ENCODE data around the gene HIRA.
A peak's percentile ranks its signal among the peaks of the same experiment; 100 is the strongest.
"Not testable (repeated sequence)": the region's sequence is repeated elsewhere in the genome, so short reads cannot be mapped to it uniquely, and the experiment has no call there.

Gene HIRA

DNA sequence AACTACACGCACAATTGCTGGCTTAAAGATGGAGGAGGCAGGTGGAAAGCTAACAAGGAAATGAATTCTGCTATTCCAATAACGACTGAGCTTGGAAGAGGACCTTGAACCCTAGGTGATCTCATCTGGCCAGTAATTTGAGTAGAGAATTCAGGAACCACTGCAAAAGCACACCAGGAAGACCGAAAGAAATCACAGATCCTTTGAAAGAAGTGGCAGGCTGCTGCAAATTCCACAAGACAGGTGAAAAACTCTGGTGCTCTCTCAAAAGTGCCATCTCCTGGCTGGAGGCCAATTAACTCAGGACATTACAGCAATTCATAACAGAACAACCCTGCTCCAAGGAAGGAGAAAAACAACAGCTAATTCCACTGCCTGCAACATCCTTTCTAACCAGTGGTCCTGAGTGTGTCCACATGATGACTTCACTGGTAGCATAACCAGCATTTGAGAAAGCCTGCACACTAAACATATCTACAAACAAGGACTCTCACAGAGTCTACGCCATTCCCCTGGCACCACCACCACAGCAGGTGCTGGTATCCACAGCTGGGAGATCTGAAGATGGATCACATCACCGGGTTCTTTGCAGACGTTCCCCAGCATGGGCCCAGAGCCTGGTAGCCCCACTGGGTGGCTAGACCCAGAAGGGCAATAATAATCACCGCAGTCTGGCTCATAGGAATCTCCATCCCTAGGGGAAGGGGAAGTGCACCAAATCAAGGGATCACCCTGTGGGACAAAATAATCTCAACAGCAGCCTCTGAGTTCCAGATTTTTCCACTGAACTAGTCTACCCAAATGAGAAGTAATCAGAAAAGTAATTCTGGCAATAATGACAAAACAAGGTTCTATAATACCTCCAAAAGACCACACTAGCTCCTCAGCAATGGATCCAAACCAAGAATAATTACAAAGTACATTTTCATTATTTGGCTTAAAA, 95.1 kb downstream of the HIRA start:
- TF ChIP-seq, protein P1, sequence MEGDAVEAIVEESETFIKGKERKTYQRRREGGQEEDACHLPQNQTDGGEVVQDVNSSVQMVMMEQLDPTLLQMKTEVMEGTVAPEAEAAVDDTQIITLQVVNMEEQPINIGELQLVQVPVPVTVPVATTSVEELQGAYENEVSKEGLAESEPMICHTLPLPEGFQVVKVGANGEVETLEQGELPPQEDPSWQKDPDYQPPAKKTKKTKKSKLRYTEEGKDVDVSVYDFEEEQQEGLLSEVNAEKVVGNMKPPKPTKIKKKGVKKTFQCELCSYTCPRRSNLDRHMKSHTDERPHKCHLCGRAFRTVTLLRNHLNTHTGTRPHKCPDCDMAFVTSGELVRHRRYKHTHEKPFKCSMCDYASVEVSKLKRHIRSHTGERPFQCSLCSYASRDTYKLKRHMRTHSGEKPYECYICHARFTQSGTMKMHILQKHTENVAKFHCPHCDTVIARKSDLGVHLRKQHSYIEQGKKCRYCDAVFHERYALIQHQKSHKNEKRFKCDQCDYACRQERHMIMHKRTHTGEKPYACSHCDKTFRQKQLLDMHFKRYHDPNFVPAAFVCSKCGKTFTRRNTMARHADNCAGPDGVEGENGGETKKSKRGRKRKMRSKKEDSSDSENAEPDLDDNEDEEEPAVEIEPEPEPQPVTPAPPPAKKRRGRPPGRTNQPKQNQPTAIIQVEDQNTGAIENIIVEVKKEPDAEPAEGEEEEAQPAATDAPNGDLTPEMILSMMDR (IDR thresholded peaks at IDR 0.05; ENCODE audit: low read depth, low read length), result no peak
- no peak for DNase-seq (ENCODE audit: low read depth in 2 of 2)
- H3K4me3 ChIP-seq (replicated peaks in 1 of 2; ENCODE audit: low read depth in 2 of 2, low read length in 2 of 2), result no peak overlapping the region

DNA sequence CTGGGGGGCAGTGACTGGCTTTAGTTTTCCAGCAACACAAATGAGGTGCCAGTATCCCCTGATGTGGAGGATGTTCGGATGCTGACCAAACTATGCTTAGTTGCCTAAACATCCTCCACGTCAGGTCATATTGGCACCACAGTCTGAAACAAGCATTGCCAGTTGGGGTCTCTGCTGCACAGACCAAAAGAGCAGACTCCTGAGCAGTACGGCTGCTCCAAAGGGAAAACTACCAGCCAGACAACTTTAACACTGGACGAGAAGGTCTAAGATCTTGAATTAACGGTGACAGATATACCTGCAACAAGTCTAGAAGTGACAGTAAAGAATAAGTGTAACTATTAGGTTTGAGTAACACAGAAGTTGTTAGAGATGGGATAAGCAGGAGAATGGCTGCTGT, 99.6 kb downstream of the HIRA start:
- H3K4me3 ChIP-seq (replicated peaks in 1 of 2; ENCODE audit: low read depth in 2 of 2, low read length in 2 of 2), result no peak overlapping the region
- DNase-seq (ENCODE audit: low read depth in 2 of 2), result no peak
- TF ChIP-seq, protein P1 (IDR thresholded peaks at IDR 0.05; ENCODE audit: low read depth, low read length), result no peak

DNA sequence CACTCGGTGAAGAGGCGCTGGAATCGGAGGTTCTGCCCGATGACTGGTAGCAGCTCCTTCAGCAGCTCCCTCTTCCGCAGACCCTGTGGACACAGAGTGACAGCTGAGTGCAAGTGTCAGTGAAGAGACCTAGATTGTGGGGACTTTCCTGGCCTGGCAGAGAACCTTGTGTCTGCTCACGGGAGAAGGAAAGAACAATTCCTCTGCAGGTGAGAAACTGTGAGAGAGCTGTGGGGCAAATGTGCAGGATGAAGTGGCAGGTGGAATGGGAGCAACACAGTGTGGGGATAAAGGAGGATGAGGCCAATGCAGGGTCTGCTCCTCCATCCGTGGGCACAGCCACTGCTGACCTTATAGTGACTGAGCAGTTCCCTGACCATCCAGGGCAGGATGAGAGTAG, 100.1 kb downstream of the HIRA start:
- DNase-seq (ENCODE audit: low read depth in 2 of 2), result no peak
- no peak overlapping the region for H3K4me3 ChIP-seq (replicated peaks in 1 of 2; ENCODE audit: low read depth in 2 of 2, low read length in 2 of 2)
- TF ChIP-seq, protein P1 (IDR thresholded peaks at IDR 0.05; ENCODE audit: low read depth, low read length), result no peak

DNA sequence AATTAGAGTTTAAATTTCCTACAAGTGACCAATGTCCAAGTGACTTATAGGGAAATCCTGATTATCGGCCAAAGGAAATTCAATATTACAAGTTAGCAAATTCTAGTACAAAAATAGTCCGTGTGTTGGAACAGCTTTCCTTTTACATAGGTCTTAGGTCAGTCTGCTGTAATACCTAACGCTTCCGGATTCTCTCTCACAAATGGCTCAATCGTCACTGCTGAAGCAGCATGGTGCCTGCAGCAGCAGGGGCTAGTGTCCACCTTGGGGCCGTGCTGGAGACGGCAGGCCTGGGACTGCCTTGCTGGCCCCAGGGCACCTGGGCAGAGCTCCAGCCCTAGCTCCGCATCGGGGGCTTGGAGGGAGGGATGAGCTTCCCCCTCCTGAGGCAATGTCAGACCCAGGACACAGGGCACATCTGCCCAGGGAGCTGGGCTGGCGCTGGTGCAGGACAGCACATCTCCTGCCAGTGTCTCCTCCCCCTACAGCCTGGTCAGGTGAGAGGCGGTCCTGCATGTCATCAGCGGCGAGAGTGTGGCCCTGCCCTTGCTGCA, 100.6 kb downstream of the HIRA start:
- no peak overlapping the region for H3K4me3 ChIP-seq (replicated peaks in 1 of 2; ENCODE audit: low read depth in 2 of 2, low read length in 2 of 2)
- TF ChIP-seq, protein P1 (IDR thresholded peaks at IDR 0.05; ENCODE audit: low read depth, low read length), result no peak
- DNase-seq (ENCODE audit: low read depth in 2 of 2), result no peak

DNA sequence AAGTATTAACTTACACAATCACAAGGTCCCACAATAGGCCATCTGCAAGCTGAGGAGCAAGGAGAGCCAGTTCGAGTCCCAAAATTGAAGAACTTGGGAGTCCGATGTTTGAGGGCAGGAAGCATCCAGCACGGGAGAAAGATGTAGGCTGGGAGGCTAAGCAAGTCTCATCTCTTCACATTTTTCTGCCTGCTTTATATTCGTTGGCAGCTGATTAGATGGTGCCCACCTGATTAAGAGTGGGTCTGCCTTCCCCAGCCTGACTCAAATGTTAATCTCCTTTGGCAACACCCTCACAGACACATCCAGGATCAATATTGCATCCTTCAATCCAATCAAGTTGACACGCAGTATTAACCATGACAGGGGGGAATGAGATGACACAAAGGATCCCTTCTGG, 101.3 kb downstream of the HIRA start:
- not testable (repeated sequence) for DNase-seq (ENCODE audit: low read depth in 2 of 2); H3K4me3 ChIP-seq (replicated peaks in 1 of 2; ENCODE audit: low read depth in 2 of 2, low read length in 2 of 2)

DNA sequence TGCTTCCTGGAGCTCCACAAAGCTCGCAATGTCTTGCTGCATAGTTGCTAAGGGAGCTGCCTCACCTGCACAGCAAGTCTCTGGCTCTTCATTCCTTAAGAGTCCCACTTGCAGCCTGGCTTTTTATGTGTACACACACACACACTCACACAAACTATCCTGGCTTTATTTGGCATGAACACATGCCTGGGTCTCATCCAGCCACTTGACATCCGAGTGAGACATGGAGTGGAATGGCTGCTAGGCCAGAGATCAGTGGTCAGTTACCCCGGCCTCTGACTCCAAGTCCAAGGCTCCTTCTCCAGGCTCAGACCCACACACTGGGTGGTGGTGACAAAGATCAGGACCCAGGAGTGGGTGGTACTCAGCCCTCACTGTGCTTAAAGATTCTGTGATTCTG, 102.1 kb downstream of the HIRA start:
- no peak overlapping the region for H3K4me3 ChIP-seq (replicated peaks in 1 of 2; ENCODE audit: low read depth in 2 of 2, low read length in 2 of 2)
- no peak for DNase-seq (ENCODE audit: low read depth in 2 of 2)
- TF ChIP-seq, protein P1 (IDR thresholded peaks at IDR 0.05; ENCODE audit: low read depth, low read length), result no peak

DNA sequence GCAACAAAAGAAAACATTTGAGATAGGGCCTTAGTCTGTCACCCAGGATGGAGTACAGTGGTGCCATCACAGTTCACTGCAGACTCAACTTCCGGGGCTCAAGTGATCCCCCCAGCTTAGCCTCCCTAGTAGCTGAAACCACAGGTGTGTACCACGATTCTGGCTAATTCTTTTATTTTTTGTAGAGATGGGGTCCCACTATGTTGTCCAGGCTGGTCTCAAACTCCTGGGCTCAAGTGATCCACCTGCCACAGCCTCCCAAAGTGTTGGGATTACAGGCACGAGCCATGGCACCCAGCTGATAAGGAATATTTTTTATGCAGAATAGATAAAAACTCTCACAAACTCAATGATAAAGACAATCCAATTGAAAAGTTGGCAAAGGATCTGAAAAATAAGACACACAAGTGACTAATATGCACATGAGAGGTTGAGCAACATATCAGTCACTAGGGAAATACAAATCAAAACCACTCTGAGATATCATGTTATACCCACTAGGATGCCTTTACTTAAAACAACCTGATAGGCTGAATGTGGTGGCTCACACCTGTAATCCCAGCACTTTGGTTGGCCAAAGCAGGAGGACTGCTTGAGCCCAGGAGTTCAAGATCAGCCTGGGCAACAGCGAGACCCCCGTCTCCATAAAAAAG, 106.1 kb downstream of the HIRA start:
- no peak overlapping the region for H3K4me3 ChIP-seq (replicated peaks in 1 of 2; ENCODE audit: low read depth in 2 of 2, low read length in 2 of 2)
- TF ChIP-seq, protein P1 (IDR thresholded peaks at IDR 0.05; ENCODE audit: low read depth, low read length), result no peak
- DNase-seq (ENCODE audit: low read depth in 2 of 2), result peak; percentile 31 to 75

DNA sequence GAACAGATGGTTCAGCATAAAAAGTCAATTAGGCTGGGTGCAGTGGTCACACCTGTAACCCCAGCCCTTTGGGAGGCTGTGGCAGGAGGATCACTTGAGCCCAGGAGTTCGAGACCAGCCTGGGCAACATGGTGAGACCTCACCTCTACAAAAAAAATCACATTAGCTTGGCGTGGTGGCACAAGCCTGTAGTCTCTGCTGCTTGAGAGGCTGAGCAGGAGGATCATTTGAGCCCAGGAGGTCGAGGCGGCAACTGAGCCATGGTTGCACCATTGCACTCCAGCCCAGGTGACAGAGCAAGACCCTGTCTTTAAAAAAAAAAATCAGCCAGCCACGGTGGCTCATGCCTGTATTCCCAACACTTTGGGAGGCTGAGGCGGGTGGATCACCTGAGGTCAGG, 108.1 kb downstream of the HIRA start:
- not testable (repeated sequence) for H3K4me3 ChIP-seq (replicated peaks in 1 of 2; ENCODE audit: low read depth in 2 of 2, low read length in 2 of 2); DNase-seq (ENCODE audit: low read depth in 2 of 2)
